HL-60 (cell line): Measurements from ENCODE around the gene MSI2.
A peak's percentile ranks its signal among the peaks of the same experiment; 100 is the strongest.

Source experiments
- DNase-seq, 2 experiments: peaks; one replicate each; pipeline ENCODE4 v3.0.0-alpha.2; 2010 to 2020; ENCODE audit warnings: low read depth in 1 of 2, low spot score in 1 of 2
- H3K27ac ChIP-seq: fragments of 250-450 bp; sonication (Bioruptor Pico); replicated peaks from 2 replicates; pipeline ENCODE4 v1.5.1; 2020; ENCODE audit warnings: mild to moderate bottlenecking, moderate library complexity
- H3K27me3 ChIP-seq: fragments of 250-450 bp; sonication (Bioruptor Pico); 2 replicates; pipeline ENCODE4 v1.5.1; 2021; ENCODE audit warnings: mild to moderate bottlenecking, moderate library complexity; ENCODE audit not compliant: insufficient read depth, poor library complexity, severe bottlenecking
- H3K4me3 ChIP-seq: replicated peaks from 2 replicates; pipeline ENCODE4 v1.5.1; 2011; ENCODE audit warnings: mild to moderate bottlenecking, control low read depth, low read length; ENCODE audit not compliant: insufficient read depth
- CTCF ChIP-seq: IDR thresholded peaks from one replicate; pipeline ENCODE4 v1.5.1; 2011; ENCODE audit warnings: low read length, control low read depth, inconsistent platforms; ENCODE audit not compliant: insufficient read depth
- GABPA ChIP-seq: IDR thresholded peaks from 2 replicates; pipeline ENCODE4 v1.6.1; 2012; ENCODE audit warnings: low read depth
- POLR2AphosphoS5 ChIP-seq: IDR thresholded peaks from 2 replicates; pipeline ENCODE4 v1.6.1; 2012; ENCODE audit warnings: low read depth
- REST ChIP-seq: IDR thresholded peaks from 2 replicates; pipeline ENCODE4 v1.6.1; 2012; ENCODE audit warnings: low read depth; ENCODE audit not compliant: insufficient replicate concordance
- SPI1 ChIP-seq: IDR thresholded peaks from 2 replicates; pipeline ENCODE4 v1.6.1; 2012; ENCODE audit warnings: low read depth, mild to moderate bottlenecking, borderline replicate concordance

MSI2 gene

GRCh38 chr17:57431415-57431814 is 175.1 kb downstream of the MSI2 start:
- Histone ChIP-seq H3K4me3 (no peak overlapping the region), H3K27me3 (no peaks in the 10 kb centered on the region), H3K27ac (no peak overlapping the region)
- DNase-seq = peak in 1 of 2 experiments; percentile 10
- TF ChIP-seq CTCF = no peak
- TF ChIP-seq POLR2AphosphoS5 = no peak
- TF ChIP-seq GABPA = no peak
- TF ChIP-seq REST = no peak
- TF ChIP-seq SPI1 = no peak

- H3K27me3 ChIP-seq = no peaks in the 10 kb centered on the region
- H3K27ac ChIP-seq = no peak overlapping the region
- no peak for TF ChIP-seq SPI1
- no peak overlapping the region for H3K4me3 ChIP-seq
- DNase-seq = no peak
These were observed 176.4 kb downstream of the MSI2 start for GRCh38 chr17:57432507-57433277.

- Histone ChIP-seq H3K4me3 (no peak overlapping the region), H3K27me3 (no peaks in the 10 kb centered on the region), H3K27ac (no peak overlapping the region)
- no peak for TF ChIP-seq CTCF
- no peak for TF ChIP-seq REST
- TF ChIP-seq GABPA = no peak
- TF ChIP-seq SPI1 = no peak
- DNase-seq = no peak
These were observed 177.1 kb downstream of the MSI2 start for GRCh38 chr17:57433452-57433851.

GRCh38 chr17:57434361-57434760 is 178.0 kb downstream of the MSI2 start:
- H3K27ac ChIP-seq = no peak overlapping the region
- no peaks in the 10 kb centered on the region for H3K27me3 ChIP-seq
- TF ChIP-seq POLR2AphosphoS5 (no peak), REST (no peak), SPI1 (no peak), GABPA (no peak)
- DNase-seq = no peak
- no peak overlapping the region for H3K4me3 ChIP-seq
